GOT3 (cell line): Measurements from ENCODE around the gene CAMKMT.

Source experiments
- DNase-seq: peaks from one replicate; lab custom pipeline; 2025; ENCODE audit warnings: mixed read lengths; lab: John Stamatoyannopoulos, UW

CAMKMT gene

GRCh38 chr2:44744961-44745892 lies 383.5 kb downstream of the CAMKMT start:
- no peak for DNase-seq

DNA sequence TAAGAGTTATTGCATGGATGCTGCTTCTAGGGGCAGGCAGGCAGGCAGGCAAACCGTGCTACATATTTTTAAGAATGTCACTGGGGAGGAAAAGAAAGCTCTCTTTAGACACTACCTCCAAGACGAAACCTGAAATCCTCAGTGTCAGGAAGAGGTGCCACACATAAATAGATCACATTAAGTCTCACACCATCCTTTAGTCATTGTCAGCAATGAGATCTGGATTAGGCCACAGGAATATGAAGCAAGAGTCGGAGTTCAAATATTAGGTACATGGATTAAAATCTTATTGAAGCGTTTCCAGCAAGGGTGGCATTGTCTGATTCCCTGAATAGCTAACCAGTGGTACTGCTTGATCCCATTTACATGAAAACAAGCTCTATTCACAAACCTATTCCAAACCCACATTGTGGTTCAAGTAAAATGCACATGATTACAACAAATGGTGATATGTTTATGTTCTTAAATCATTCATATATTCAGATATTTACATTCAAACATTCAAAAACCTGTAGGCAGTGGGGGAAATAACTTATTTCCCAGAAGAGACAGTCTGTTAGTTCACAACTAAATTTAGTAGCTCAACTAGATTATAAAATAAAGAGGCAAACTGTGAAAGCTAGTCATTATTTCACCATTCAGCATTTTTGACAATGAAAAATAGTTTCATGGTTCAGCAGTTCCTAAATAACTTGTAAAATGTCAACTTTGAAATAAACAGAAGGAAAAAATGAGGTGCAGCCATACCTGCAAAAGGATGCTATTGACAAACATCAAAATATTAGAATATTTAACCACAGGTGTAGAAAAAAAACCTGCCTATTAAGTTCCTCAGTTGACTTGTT lies 384.4 kb downstream of the CAMKMT start:
- DNase-seq = no peak

GRCh38 chr2:44746856-44747615 lies 385.3 kb downstream of the CAMKMT start:
- no peak for DNase-seq

- DNase-seq = no peak
Measured at GRCh38 chr2:44747794-44748193, 386.0 kb downstream of the CAMKMT start.

GRCh38 chr2:44751754-44752479 lies 390.2 kb downstream of the CAMKMT start:
- DNase-seq = no peak

DNA sequence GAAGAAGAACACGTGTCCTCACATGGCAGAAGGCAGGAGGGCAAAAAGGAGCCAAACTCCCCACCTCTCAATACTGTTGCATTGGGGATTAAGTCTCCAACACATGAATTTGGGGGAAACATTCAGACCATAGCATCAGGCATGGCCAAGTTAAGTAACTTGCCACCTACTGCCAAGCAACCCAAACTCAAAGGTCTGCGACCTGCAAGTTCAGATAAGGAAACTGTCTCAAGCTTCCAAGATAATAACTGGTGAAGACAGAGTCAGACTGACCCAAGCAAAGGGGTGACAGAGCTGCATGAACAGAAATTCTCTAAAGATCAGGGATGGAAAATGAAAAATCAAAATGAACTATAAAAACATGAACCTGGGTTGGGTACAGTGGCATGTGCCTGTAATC lies 391.0 kb downstream of the CAMKMT start:
- DNase-seq = no peak

DNA sequence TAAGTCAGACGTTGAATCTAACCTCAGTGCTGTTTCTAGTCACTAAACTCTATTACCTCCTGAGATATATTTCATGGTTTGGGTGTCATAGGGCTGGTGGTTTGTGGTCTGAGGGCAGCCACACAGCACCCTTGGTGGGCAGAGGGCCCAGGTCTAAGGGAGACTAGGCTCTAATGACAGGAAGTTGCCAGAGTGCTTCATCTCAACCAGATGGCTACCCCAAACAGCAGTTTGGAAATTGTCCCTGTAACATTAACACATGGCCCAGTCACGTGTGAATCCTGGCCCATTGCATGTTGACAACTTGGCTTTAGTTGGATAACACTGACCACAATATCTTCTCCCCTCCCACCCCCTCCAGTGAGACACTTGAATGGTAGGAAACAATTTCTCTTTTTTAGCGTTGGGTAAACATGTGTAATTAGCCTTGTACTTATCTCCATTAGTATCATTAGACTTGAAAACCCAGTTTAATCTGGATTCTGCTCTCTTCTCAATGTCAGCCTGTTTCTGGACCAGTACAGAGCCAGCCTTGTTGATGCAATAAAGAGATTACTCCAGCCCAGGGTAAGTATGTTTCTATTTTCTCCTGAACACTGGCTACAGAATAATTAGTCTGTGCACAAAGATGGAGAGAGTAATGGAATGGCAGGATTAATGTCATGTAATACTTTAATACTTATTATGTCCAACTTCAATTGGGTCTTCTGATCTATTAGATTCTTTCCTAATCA lies 392.0 kb downstream of the CAMKMT start:
- DNase-seq = no peak

- DNase-seq = no peak
Measured at GRCh38 chr2:44758591-44758990, 396.8 kb downstream of the CAMKMT start.

- no peak for DNase-seq
Measured at GRCh38 chr2:44759823-44760222, 398.1 kb downstream of the CAMKMT start.

DNA sequence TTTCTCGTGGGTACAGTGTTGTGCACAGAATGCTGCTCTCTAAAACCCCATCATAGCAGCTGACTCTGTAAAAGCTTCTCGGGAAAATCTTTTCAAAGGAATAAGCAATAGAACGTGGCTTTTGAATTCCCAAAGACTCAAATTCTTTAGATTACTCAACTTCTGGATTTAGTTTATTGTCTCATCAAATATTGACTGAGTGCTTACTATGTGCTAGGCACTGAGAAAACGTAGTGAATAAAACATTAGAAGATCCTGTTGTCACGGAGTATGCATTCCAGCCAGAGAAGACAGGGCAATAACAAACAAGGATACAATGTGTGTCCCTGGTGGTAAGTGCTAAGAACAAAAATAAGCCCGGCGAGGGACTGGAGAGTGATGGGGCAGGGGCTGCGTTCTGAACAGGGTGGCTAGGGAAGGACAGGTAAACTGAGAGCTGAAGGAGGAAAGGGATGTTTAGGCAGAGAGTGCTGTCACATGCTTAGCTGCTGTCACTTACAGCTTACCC lies 401.6 kb downstream of the CAMKMT start:
- DNase-seq = no peak

DNA sequence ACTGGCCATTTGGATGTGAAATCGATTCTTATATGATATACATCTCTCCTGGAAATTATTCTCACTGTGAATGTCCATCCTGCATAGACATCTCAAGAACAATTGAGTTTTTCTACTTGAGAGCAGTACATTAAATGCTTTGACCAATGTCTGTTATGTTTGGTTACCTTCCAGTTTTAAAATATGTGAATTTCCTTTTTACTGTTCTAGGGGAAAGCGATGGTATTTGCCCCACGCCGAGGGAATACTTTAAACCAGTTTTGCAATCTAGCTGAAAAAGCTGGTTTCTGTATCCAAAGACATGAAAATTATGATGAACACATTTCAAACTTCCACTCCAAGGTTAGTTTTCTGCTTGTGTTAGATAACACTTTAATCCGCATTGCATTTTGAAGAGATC lies 404.5 kb downstream of the CAMKMT start:
- no peak for DNase-seq

DNA sequence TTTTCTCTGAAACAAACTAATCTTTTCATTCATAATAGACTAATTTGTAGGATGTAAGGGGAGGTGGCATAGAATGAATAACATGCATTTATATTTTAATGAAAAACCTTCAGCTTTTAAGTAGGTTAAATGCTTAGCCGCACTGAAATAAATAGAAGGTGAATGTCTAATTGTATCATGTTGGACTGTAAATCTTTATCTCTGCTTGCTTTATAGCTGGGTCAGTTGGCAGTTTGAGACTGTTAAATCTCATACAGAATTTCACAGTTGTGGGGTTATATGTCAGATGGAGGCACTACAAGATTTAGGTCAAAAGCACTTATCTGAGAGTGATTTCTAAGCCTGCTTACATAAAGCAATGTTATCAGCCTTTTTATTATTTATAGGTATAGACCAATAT lies 405.0 kb downstream of the CAMKMT start:
- no peak for DNase-seq

DNA sequence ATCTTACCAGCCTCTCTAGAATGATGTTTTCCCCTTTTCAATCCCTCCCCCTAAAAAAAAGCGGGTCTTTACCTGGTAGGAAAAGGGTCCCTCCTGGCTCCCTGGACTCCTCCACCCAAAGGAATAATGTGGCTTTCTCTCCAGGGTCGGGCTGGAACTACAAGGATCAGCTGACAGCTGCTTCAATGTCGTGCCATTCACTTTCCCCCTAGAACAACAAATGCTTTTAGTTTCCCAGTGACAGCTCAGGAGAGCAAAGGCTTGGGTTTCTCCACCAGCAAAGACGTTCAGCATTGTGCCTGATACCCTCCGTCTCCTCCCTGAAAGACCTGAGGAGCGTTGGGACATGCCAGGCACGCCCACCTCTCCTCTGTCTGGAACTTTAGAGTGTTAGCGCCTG lies 405.9 kb downstream of the CAMKMT start:
- no peak for DNase-seq

- DNase-seq = no peak
Measured at GRCh38 chr2:44768438-44769236, 406.9 kb downstream of the CAMKMT start.

GRCh38 chr2:44769349-44770011 lies 407.7 kb downstream of the CAMKMT start:
- DNase-seq = no peak

DNA sequence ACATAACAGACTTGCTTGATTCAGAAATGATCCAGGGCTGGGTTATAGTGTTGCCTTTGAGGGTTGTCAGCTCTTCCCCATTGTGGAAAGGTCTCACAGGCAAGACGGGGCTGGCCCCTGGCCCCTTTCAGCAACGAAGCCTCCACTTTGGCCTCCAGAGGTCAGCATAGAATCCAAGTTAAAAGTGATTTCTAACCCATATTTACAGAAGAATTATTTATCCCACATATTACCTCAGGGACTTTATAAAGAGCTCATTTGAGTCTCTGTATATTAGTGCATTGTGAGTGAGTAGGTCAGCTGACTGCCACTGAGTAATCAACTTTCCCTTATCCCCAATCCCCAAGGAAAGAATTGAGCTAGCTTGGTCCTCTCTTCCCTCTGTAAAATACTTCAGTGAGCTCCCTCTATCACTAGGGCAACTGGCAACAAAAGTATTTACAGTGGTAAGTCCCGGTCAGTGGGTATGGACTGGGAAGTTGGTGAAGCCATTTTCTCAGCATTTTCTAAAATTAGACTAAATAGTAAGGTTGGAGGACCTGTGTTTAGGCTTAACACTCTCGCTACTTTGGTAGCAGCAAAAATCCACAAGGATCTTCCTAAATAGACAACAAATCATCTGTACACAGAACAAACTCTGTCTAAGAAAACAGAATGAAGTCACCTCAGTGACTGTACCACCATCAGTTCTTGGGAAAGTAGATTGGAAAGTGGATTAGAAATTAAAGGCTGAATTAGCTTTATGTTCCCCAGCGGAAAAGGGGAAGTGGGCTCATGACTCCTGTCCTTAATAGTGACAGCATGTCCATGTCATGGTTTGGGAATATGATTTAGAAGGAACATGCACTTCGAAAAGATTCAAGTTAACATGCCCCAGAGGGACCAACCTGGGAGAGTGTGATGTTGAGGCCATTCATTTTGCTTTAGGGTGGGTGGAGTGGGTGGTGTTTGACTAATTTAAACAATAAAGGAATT lies 408.8 kb downstream of the CAMKMT start:
- no peak for DNase-seq

DNA sequence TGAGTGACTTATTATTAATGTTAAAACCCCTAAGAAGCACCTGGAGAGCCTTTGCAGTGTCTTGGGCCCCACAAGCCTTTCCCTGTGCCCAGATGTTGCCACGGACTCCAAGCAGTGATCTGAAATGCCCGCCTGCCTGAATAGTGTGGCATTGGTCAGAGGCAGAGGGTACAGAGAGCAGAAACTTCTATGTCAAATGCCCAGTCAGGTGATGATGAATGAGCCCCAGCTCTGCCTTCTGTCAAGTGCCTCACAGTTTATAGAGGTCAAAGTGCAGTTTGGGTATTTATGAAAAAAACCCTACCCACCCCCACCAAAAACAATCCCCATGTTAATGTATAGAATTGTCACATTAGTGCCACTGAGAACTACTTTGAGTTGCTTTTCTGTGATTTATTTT lies 409.8 kb downstream of the CAMKMT start:
- DNase-seq = no peak

- no peak for DNase-seq
Measured at GRCh38 chr2:44772131-44772530, 410.4 kb downstream of the CAMKMT start.
